Stimulated activated effector memory CD8-positive, alpha-beta T cell treated with anti-CD3 and anti-CD28 coated beads, Interleukin-12 subunit alpha, Interleukin-12 subunit beta, amount 100 ng/mL, for 72 hours (primary cell): ENCODE measurements around the gene NEDD4L.

Experiments
- ATAC-seq: fragments of 150-1000 bp; cut with Tn5 transposase; 2 replicates; pipeline ENCODE4 v1.10.0; 2021
- DNase-seq, 2 donors: peaks; one replicate each; pipeline ENCODE4 v3.0.0; 2021 to 2022; ENCODE audit warnings: low spot score in 2 of 2
- H3K27ac Mint-ChIP-seq: one replicate; pipeline ENCODE4 v1.8.0; 2022; ENCODE audit warnings: mild to moderate bottlenecking, mixed read lengths
- H3K36me3 Mint-ChIP-seq: one replicate; pipeline ENCODE4 v1.8.0; 2022; ENCODE audit warnings: mild to moderate bottlenecking, mixed read lengths
- H3K4me1 Mint-ChIP-seq: one replicate; pipeline ENCODE4 v1.8.0; 2022; ENCODE audit warnings: mixed read lengths
- H3K4me3 Mint-ChIP-seq: one replicate; pipeline ENCODE4 v1.8.0; 2022; ENCODE audit warnings: mild to moderate bottlenecking, mixed read lengths
- H3K9me3 Mint-ChIP-seq: one replicate; pipeline ENCODE4 v1.8.0; 2022; ENCODE audit warnings: mixed read lengths

NEDD4L gene

GRCh38 chr18:58020567-58021107, 23.4 kb upstream of the NEDD4L start:
- H3K4me3 Mint-ChIP-seq, result no peak overlapping the region

GRCh38 chr18:58021504-58021903, 22.5 kb upstream of the NEDD4L start:
- ATAC-seq, result no peak
- H3K9me3 Mint-ChIP-seq, result no peaks in the 10 kb centered on the region
- no peaks in the 10 kb centered on the region for H3K36me3 Mint-ChIP-seq
- no peak overlapping the region for H3K4me3 Mint-ChIP-seq
- no peak overlapping the region for H3K27ac Mint-ChIP-seq
- DNase-seq, result no peak
- no peaks in the 10 kb centered on the region for H3K4me1 Mint-ChIP-seq

More at GRCh38 chr18:58020567-58021107, 23.4 kb upstream of the NEDD4L start:
- DNase-seq (no peak), ATAC-seq (no peak)
- Mint-ChIP-seq H3K9me3 (peaks cover 5% of the 10 kb centered on the region), H3K27ac (no peak overlapping the region), H3K4me1 (no peaks in the 10 kb centered on the region), H3K36me3 (no peaks in the 10 kb centered on the region)

GRCh38 chr18:58023108-58023507, 20.9 kb upstream of the NEDD4L start:
- Mint-ChIP-seq H3K4me3 (no peak overlapping the region), H3K36me3 (no peaks in the 10 kb centered on the region), H3K27ac (no peak overlapping the region), H3K4me1 (no peaks in the 10 kb centered on the region), H3K9me3 (no peaks in the 10 kb centered on the region)
- ATAC-seq (no peak), DNase-seq (no peak)

GRCh38 chr18:58024139-58024538, 19.9 kb upstream of the NEDD4L start:
- Mint-ChIP-seq H3K27ac (no peak overlapping the region), H3K9me3 (no peaks in the 10 kb centered on the region), H3K4me1 (no peaks in the 10 kb centered on the region), H3K4me3 (no peak overlapping the region), H3K36me3 (no peaks in the 10 kb centered on the region)
- DNase-seq, result no peak
- no peak for ATAC-seq

- Mint-ChIP-seq H3K27ac (no peak overlapping the region), H3K36me3 (no peaks in the 10 kb centered on the region), H3K9me3 (no peaks in the 10 kb centered on the region), H3K4me3 (no peak overlapping the region), H3K4me1 (no peaks in the 10 kb centered on the region)
- DNase-seq, result no peak
- ATAC-seq, result no peak
Observed at GRCh38 chr18:58025205-58025604, 18.8 kb upstream of the NEDD4L start.

GRCh38 chr18:58025733-58026132, 18.3 kb upstream of the NEDD4L start:
- DNase-seq, result no peak
- Mint-ChIP-seq H3K27ac (no peak overlapping the region), H3K4me1 (no peaks in the 10 kb centered on the region), H3K4me3 (no peak overlapping the region), H3K9me3 (no peaks in the 10 kb centered on the region), H3K36me3 (no peaks in the 10 kb centered on the region)
- peak; percentile 72 for ATAC-seq

- ATAC-seq (no peak), DNase-seq (no peak)
- Mint-ChIP-seq H3K36me3 (no peaks in the 10 kb centered on the region), H3K4me1 (no peaks in the 10 kb centered on the region), H3K4me3 (no peak overlapping the region), H3K27ac (no peak overlapping the region), H3K9me3 (no peaks in the 10 kb centered on the region)
Observed at GRCh38 chr18:58026395-58026794, 17.6 kb upstream of the NEDD4L start.

- ATAC-seq (no peak), DNase-seq (no peak)
- H3K9me3 Mint-ChIP-seq, result no peaks in the 10 kb centered on the region
- H3K4me1 Mint-ChIP-seq, result no peaks in the 10 kb centered on the region
- H3K36me3 Mint-ChIP-seq, result no peaks in the 10 kb centered on the region
- no peak overlapping the region for H3K4me3 Mint-ChIP-seq
- no peak overlapping the region for H3K27ac Mint-ChIP-seq
Observed at GRCh38 chr18:58026857-58027256, 17.2 kb upstream of the NEDD4L start.

- Mint-ChIP-seq H3K4me3 (no peak overlapping the region), H3K9me3 (no peaks in the 10 kb centered on the region), H3K36me3 (no peaks in the 10 kb centered on the region), H3K4me1 (no peaks in the 10 kb centered on the region), H3K27ac (no peak overlapping the region)
- ATAC-seq, result no peak
- no peak for DNase-seq
Observed at GRCh38 chr18:58027341-58027740, 16.7 kb upstream of the NEDD4L start.

- Mint-ChIP-seq H3K9me3 (no peaks in the 10 kb centered on the region), H3K4me1 (no peaks in the 10 kb centered on the region), H3K27ac (no peak overlapping the region), H3K36me3 (no peaks in the 10 kb centered on the region), H3K4me3 (no peak overlapping the region)
- no peak for DNase-seq
- no peak for ATAC-seq
Observed at GRCh38 chr18:58028109-58028784, 15.8 kb upstream of the NEDD4L start.

- DNase-seq, result no peak
- H3K27ac Mint-ChIP-seq, result no peak overlapping the region
- H3K9me3 Mint-ChIP-seq, result no peaks in the 10 kb centered on the region
- no peak overlapping the region for H3K4me3 Mint-ChIP-seq
- ATAC-seq, result no peak
- no peaks in the 10 kb centered on the region for H3K4me1 Mint-ChIP-seq
- no peaks in the 10 kb centered on the region for H3K36me3 Mint-ChIP-seq
Observed at GRCh38 chr18:58032233-58032632, 11.8 kb upstream of the NEDD4L start.

- no peak for ATAC-seq
- no peak overlapping the region for H3K4me3 Mint-ChIP-seq
- H3K4me1 Mint-ChIP-seq, result no peaks in the 10 kb centered on the region
- no peaks in the 10 kb centered on the region for H3K36me3 Mint-ChIP-seq
- no peaks in the 10 kb centered on the region for H3K9me3 Mint-ChIP-seq
- no peak for DNase-seq
- no peak overlapping the region for H3K27ac Mint-ChIP-seq
Observed at GRCh38 chr18:58033216-58033615, 10.8 kb upstream of the NEDD4L start.

- no peak overlapping the region for H3K27ac Mint-ChIP-seq
Observed at GRCh38 chr18:58034370-58034769, 9.7 kb upstream of the NEDD4L start.

GRCh38 chr18:58037163-58037562, 6.9 kb upstream of the NEDD4L start:
- ATAC-seq (no peak), DNase-seq (no peak)
- Mint-ChIP-seq H3K4me3 (no peak overlapping the region), H3K27ac (no peak overlapping the region), H3K36me3 (no peaks in the 10 kb centered on the region), H3K4me1 (peaks cover 9% of the 10 kb centered on the region), H3K9me3 (no peaks in the 10 kb centered on the region)

More at GRCh38 chr18:58034370-58034769, 9.7 kb upstream of the NEDD4L start:
- Mint-ChIP-seq H3K9me3 (no peaks in the 10 kb centered on the region), H3K4me3 (no peak overlapping the region), H3K4me1 (no peaks in the 10 kb centered on the region), H3K36me3 (no peaks in the 10 kb centered on the region)
- DNase-seq (no peak), ATAC-seq (no peak)

- Mint-ChIP-seq H3K9me3 (no peaks in the 10 kb centered on the region), H3K4me3 (no peak overlapping the region), H3K36me3 (no peaks in the 10 kb centered on the region), H3K27ac (no peak overlapping the region), H3K4me1 (peaks cover 18% of the 10 kb centered on the region)
- ATAC-seq, result no peak
- no peak for DNase-seq
Observed at GRCh38 chr18:58038063-58038462, 6.0 kb upstream of the NEDD4L start.

- no peaks in the 10 kb centered on the region for H3K36me3 Mint-ChIP-seq
- H3K4me3 Mint-ChIP-seq, result no peak overlapping the region
- H3K27ac Mint-ChIP-seq, result peak overlapping the region; percentile 18
- no peaks in the 10 kb centered on the region for H3K9me3 Mint-ChIP-seq
- H3K4me1 Mint-ChIP-seq, result peaks cover 30% of the 10 kb centered on the region
- ATAC-seq, result no peak
- no peak for DNase-seq
Observed at GRCh38 chr18:58041633-58042032, 2.4 kb upstream of the NEDD4L start.
